Measurements from ENCODE around the gene NR2F1-AS1.
"Not testable (repeated sequence)": the region's sequence is repeated elsewhere in the genome, so short reads cannot be mapped to it uniquely, and the experiment has no call there.

NR2F1-AS1 gene

DNA sequence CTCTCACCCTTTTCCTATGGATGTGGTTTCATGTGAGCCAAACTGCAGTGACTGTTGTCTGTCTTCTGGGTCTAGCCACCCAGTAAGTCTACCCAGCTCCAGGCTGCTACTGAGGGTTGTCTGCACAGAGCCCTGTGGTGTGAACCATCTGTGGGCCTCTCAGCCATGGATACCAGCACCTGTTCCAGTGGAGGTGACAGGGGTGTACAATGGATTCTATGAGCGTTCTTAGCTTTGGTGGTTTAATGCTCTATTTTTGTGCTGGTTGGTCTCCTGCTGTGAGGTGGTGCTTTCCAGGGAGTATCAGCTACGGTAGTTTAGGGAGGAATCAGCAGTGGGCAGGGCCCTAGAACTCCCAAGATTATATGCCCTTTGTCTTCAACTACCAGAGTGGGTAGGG, 186.7 kb downstream of the NR2F1-AS1 start:
- no peak overlapping the region for H3K4me3 ChIP-seq (ENCODE audit: low read depth, low read length)
- H3K4ac ChIP-seq (ENCODE audit: low read depth, low read length), result no peak overlapping the region
- no peak overlapping the region for H3K18ac ChIP-seq (ENCODE audit: low read length)
- no peak overlapping the region for H3K27ac ChIP-seq (ENCODE audit: low read depth, low read length)
- H3K79me1 ChIP-seq (ENCODE audit: low read length), result no peaks in the 10 kb centered on the region
- H2BK12ac ChIP-seq (ENCODE audit: low read length), result no peak overlapping the region
- H4K8ac ChIP-seq (ENCODE audit: low read depth, low read length), result no peak overlapping the region
- H3K4me2 ChIP-seq (ENCODE audit: low read length), result no peak overlapping the region
- H4K91ac ChIP-seq (ENCODE audit: low read depth, low read length), result no peak overlapping the region
- no peak for DNase-seq
- no peaks in the 10 kb centered on the region for H3K36me3 ChIP-seq (ENCODE audit: control insufficient read depth in 1 of 2, insufficient read depth in 2 of 2, low read length in 2 of 2)
- H3K79me2 ChIP-seq (ENCODE audit: control insufficient read depth, insufficient read depth, low read length, poor library complexity), result no peaks in the 10 kb centered on the region
- no peak overlapping the region for H2AFZ ChIP-seq (ENCODE audit: insufficient read depth, low read length, poor library complexity)
- H3K9me3 ChIP-seq (ENCODE audit: insufficient read depth, low read depth, low read length), result no peaks in the 10 kb centered on the region
- H3K27me3 ChIP-seq (ENCODE audit: insufficient read depth, low read length), result no peaks in the 10 kb centered on the region
- no peak overlapping the region for H2BK120ac ChIP-seq (ENCODE audit: insufficient read depth, low read length, poor library complexity)
- no peak overlapping the region for H4K12ac ChIP-seq (ENCODE audit: low read depth, low read length)
- H2AK5ac ChIP-seq (ENCODE audit: low read length), result no peak overlapping the region
- H3K9ac ChIP-seq (ENCODE audit: low read length), result no peak overlapping the region
- H3K14ac ChIP-seq (ENCODE audit: low read length), result no peak overlapping the region
- H3K23ac ChIP-seq (ENCODE audit: low read length), result no peak overlapping the region
- no peak overlapping the region for H2BK5ac ChIP-seq (ENCODE audit: low read depth, low read length, poor library complexity)
- WGBS (ENCODE audit: extremely low coverage, insufficient coverage, insufficient read length), result no CpG with 5 or more reads among the region's 2 CpGs
- H3K4me1 ChIP-seq (ENCODE audit: control insufficient read depth in 1 of 2, insufficient read depth in 2 of 2, low read length in 2 of 2), result no peaks in the 10 kb centered on the region

- not testable (repeated sequence) for H3K18ac ChIP-seq (ENCODE audit: low read length); H4K8ac ChIP-seq (ENCODE audit: low read depth, low read length); H4K12ac ChIP-seq (ENCODE audit: low read depth, low read length); H2BK5ac ChIP-seq (ENCODE audit: low read depth, low read length, poor library complexity); H3K23ac ChIP-seq (ENCODE audit: low read length); H3K4me3 ChIP-seq (ENCODE audit: low read depth, low read length); H3K79me1 ChIP-seq (ENCODE audit: low read length); H3K27me3 ChIP-seq (ENCODE audit: insufficient read depth, low read length); H3K4me1 ChIP-seq (ENCODE audit: control insufficient read depth in 1 of 2, insufficient read depth in 2 of 2, low read length in 2 of 2); H3K4me2 ChIP-seq (ENCODE audit: low read length); H2BK120ac ChIP-seq (ENCODE audit: insufficient read depth, low read length, poor library complexity); H3K79me2 ChIP-seq (ENCODE audit: control insufficient read depth, insufficient read depth, low read length, poor library complexity); H3K9ac ChIP-seq (ENCODE audit: low read length); H3K27ac ChIP-seq (ENCODE audit: low read depth, low read length); H2AFZ ChIP-seq (ENCODE audit: insufficient read depth, low read length, poor library complexity); H3K4ac ChIP-seq (ENCODE audit: low read depth, low read length); DNase-seq; H4K91ac ChIP-seq (ENCODE audit: low read depth, low read length); H3K36me3 ChIP-seq (ENCODE audit: control insufficient read depth in 1 of 2, insufficient read depth in 2 of 2, low read length in 2 of 2); H3K9me3 ChIP-seq (ENCODE audit: insufficient read depth, low read depth, low read length); H3K14ac ChIP-seq (ENCODE audit: low read length); H2AK5ac ChIP-seq (ENCODE audit: low read length); H2BK12ac ChIP-seq (ENCODE audit: low read length)
- no CpG with 5 or more reads among the region's 2 CpGs for WGBS (ENCODE audit: extremely low coverage, insufficient coverage, insufficient read length)
Measured at GRCh38 chr5:93391169-93391568, 189.8 kb downstream of the NR2F1-AS1 start.

DNA sequence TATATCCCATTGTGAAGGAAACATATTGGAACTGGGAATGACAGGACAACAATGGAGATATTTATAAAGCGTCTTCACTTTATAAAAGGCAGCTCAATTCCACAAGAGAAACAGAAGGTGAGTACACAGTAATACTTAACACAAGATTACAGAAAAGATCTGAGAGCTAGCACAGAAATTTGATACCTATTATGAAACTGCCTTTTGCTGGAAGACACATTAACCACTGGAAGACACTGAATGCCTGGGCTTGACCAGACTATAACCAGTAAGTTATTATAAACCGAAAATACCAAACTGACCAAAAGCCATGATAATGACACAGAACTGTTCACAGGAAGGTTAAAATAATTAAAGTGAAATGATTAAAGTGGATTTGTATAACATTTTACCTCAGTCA, 195.4 kb downstream of the NR2F1-AS1 start:
- Histone ChIP-seq H3K27me3 (ENCODE audit: insufficient read depth, low read length) (no peaks in the 10 kb centered on the region), H3K14ac (ENCODE audit: low read length) (no peak overlapping the region), H4K91ac (ENCODE audit: low read depth, low read length) (no peak overlapping the region), H4K8ac (ENCODE audit: low read depth, low read length) (no peak overlapping the region), H2AK5ac (ENCODE audit: low read length) (no peak overlapping the region), H3K18ac (ENCODE audit: low read length) (no peak overlapping the region), H3K4me3 (ENCODE audit: low read depth, low read length) (no peak overlapping the region), H3K79me1 (ENCODE audit: low read length) (no peaks in the 10 kb centered on the region), H3K36me3 (ENCODE audit: control insufficient read depth in 1 of 2, insufficient read depth in 2 of 2, low read length in 2 of 2) (no peaks in the 10 kb centered on the region), H3K23ac (ENCODE audit: low read length) (no peak overlapping the region), H3K79me2 (ENCODE audit: control insufficient read depth, insufficient read depth, low read length, poor library complexity) (no peaks in the 10 kb centered on the region), H3K9me3 (ENCODE audit: insufficient read depth, low read depth, low read length) (no peaks in the 10 kb centered on the region), H2BK120ac (ENCODE audit: insufficient read depth, low read length, poor library complexity) (no peak overlapping the region), H4K12ac (ENCODE audit: low read depth, low read length) (no peak overlapping the region), H3K9ac (ENCODE audit: low read length) (no peak overlapping the region), H3K4ac (ENCODE audit: low read depth, low read length) (no peak overlapping the region), H3K4me2 (ENCODE audit: low read length) (no peak overlapping the region), H2BK12ac (ENCODE audit: low read length) (no peak overlapping the region), H2BK5ac (ENCODE audit: low read depth, low read length, poor library complexity) (no peak overlapping the region), H3K4me1 (ENCODE audit: control insufficient read depth in 1 of 2, insufficient read depth in 2 of 2, low read length in 2 of 2) (no peaks in the 10 kb centered on the region), H2AFZ (ENCODE audit: insufficient read depth, low read length, poor library complexity) (no peak overlapping the region), H3K27ac (ENCODE audit: low read depth, low read length) (no peak overlapping the region)
- no peak for DNase-seq
- no CpG with 5 or more reads among the region's 2 CpGs for WGBS (ENCODE audit: extremely low coverage, insufficient coverage, insufficient read length)

DNA sequence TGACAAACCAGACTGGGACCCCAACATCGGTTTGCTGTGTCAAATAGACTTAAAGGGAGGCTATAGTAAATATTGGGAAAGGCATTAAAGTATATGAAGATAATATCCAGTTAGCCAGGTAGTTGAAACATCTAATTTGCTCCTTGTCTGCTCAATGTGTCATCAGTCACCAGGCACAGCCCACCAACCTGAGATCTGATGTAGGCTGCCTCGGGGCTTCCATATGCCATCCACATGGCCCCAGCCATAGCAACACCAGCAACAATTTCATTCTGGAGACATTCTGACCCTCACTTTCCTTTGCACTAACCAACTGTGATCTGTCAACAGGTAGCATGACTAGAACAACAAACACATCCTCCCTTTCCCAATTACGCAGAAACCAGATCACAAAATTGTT, 196.0 kb downstream of the NR2F1-AS1 start:
- H2AFZ ChIP-seq (ENCODE audit: insufficient read depth, low read length, poor library complexity), result no peak overlapping the region
- no peak overlapping the region for H3K14ac ChIP-seq (ENCODE audit: low read length)
- no CpG with 5 or more reads among the region's 3 CpGs for WGBS (ENCODE audit: extremely low coverage, insufficient coverage, insufficient read length)
- H3K4ac ChIP-seq (ENCODE audit: low read depth, low read length), result no peak overlapping the region
- no peaks in the 10 kb centered on the region for H3K4me1 ChIP-seq (ENCODE audit: control insufficient read depth in 1 of 2, insufficient read depth in 2 of 2, low read length in 2 of 2)
- H2BK5ac ChIP-seq (ENCODE audit: low read depth, low read length, poor library complexity), result no peak overlapping the region
- H4K12ac ChIP-seq (ENCODE audit: low read depth, low read length), result no peak overlapping the region
- no peak for DNase-seq
- H3K9me3 ChIP-seq (ENCODE audit: insufficient read depth, low read depth, low read length), result no peaks in the 10 kb centered on the region
- no peak overlapping the region for H3K27ac ChIP-seq (ENCODE audit: low read depth, low read length)
- H3K18ac ChIP-seq (ENCODE audit: low read length), result no peak overlapping the region
- no peak overlapping the region for H2BK120ac ChIP-seq (ENCODE audit: insufficient read depth, low read length, poor library complexity)
- no peak overlapping the region for H3K4me2 ChIP-seq (ENCODE audit: low read length)
- no peak overlapping the region for H4K91ac ChIP-seq (ENCODE audit: low read depth, low read length)
- no peak overlapping the region for H2AK5ac ChIP-seq (ENCODE audit: low read length)
- no peak overlapping the region for H4K8ac ChIP-seq (ENCODE audit: low read depth, low read length)
- H3K27me3 ChIP-seq (ENCODE audit: insufficient read depth, low read length), result no peaks in the 10 kb centered on the region
- no peaks in the 10 kb centered on the region for H3K36me3 ChIP-seq (ENCODE audit: control insufficient read depth in 1 of 2, insufficient read depth in 2 of 2, low read length in 2 of 2)
- no peaks in the 10 kb centered on the region for H3K79me2 ChIP-seq (ENCODE audit: control insufficient read depth, insufficient read depth, low read length, poor library complexity)
- no peak overlapping the region for H3K23ac ChIP-seq (ENCODE audit: low read length)
- no peak overlapping the region for H2BK12ac ChIP-seq (ENCODE audit: low read length)
- no peak overlapping the region for H3K9ac ChIP-seq (ENCODE audit: low read length)
- no peaks in the 10 kb centered on the region for H3K79me1 ChIP-seq (ENCODE audit: low read length)
- no peak overlapping the region for H3K4me3 ChIP-seq (ENCODE audit: low read depth, low read length)
